Left cardiac atrium (tissue), 4 donors: ENCODE measurements around the gene GTF2H4. TPM values are rescaled to one million over a fixed set of nuclear protein-coding genes. Genes with fewer than 3 reads are reported as not detected.
"Not testable (repeated sequence)": the region's sequence is repeated elsewhere in the genome, so short reads cannot be mapped to it uniquely, and the experiment has no call there.

Experiments
- ATAC-seq, 2 donors: fragments of 200-7000 bp; cut with Tn5 transposase; one replicate each; pipeline ENCODE4 v1.9.1; 2020; ENCODE audit warnings: mild to moderate bottlenecking in 2 of 2, moderate library complexity in 2 of 2
- DNase-seq: peaks from one replicate; pipeline ENCODE4 v3.0.0-alpha.2; 2020
- intact Hi-C, 2 donors: fragments of 100-400 bp; cut with DNase I; formaldehyde crosslinking; loops; one replicate each; pipeline versions ENCODE4 v1.14.1 to v1.15.1; 2022 to 2023
- total RNA-seq, 2 donors: library from RNA; stranded (reverse); fragmentation: NEBNext Ultra II Directional; extraction: Animal tissue kit (Norgen Biotek cat#: 25700); gene quantifications; one replicate each; pipeline ENCODE4 v1.2.1, GENCODE V29; 2021
- donor health status: DM: no; HTN: yes; CAD: no.
- donor health status: DM: no; HTN: yes; CAD: no; lungs with severe emphysema.
- donor health status: DM: yes; HTN: yes; CAD: no.
- donor health status: Dilated cardiomyopathy.

Gene GTF2H4
- total RNA-seq, 2 donors from 2014 or later, result 24.4 to 25.3 TPM

GRCh38 chr6:30914076-30914853 is 6.3 kb downstream of the GTF2H4 start, which contains the start of gene VARS2:
VARS2 (plus strand) TSS chr6:30914238; CDS start chr6:30914837, 599 bp downstream.
- peak; percentile 93 for DNase-seq
- ATAC-seq, result peak; percentile 97
- intact Hi-C loops, result no loop called here

GRCh38 chr6:30914854-30915590 is 7.0 kb downstream of the GTF2H4 start:
- ATAC-seq (peak in 1 of 2 donors; percentile 3), DNase-seq (no peak)
- intact Hi-C loops, result loop anchor here (1.0 to 5.0 kb wide), 2 partner anchors 142 to 154 kb away; no protein-coding TSS in a partner anchor

- ATAC-seq (peak in 1 of 2 donors; percentile 48), DNase-seq (no peak)
- intact Hi-C loops, result loop anchor here (1.0 to 5.0 kb wide), 2 partner anchors 142 to 154 kb away; no protein-coding TSS in a partner anchor
Measured at GRCh38 chr6:30915591-30915946, 7.6 kb downstream of the GTF2H4 start.

DNA sequence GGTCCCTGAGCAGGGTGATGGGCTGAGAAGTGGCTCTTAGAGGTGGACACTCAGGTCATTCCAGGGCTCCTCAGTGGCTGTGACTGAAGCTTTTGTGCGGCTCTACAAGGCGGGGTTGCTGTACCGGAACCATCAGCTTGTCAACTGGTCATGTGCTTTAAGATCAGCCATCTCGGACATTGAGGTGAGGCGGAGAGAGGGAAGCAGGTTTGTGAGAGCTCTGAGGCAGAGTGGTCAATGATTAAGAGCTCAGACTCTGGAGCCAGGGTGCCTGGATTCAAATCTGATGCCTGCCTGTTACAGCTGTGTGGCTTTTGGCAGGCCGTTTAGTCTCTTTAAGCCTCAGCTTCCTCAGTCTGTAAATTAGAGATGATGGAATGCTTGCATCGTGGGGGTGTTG is 9.0 kb downstream of the GTF2H4 start:
- no peak for ATAC-seq
- DNase-seq, result no peak
- intact Hi-C loops, result loop anchor here in 1 of 2 donors (5.0 kb wide), 1 partner anchor 140 kb away; no protein-coding TSS in a partner anchor

- intact Hi-C loops, result loop anchor here in 1 of 2 donors (5.0 kb wide), 1 partner anchor 140 kb away; no protein-coding TSS in a partner anchor
- ATAC-seq (no peak), DNase-seq (no peak)
Measured at GRCh38 chr6:30917487-30917886, 9.5 kb downstream of the GTF2H4 start.

DNA sequence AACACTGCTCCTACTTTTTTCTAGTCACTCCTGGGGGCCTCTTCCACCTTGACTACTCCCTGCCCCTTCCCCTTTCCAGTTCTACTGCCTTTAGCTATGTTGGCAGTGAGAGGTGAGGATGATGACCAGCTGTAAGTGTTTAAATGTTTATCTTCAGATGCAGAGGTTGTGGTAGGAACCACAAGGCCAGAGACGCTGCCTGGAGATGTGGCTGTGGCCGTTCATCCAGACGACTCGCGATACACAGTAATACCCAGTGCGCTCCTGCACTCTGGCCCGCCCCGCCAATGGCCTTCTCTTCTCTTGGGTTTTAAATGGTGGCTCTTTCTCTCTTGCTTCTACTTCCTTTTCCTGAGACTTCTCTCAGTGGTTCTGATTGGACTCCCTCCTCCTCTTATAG is 10.7 kb downstream of the GTF2H4 start:
- intact Hi-C loops, result loop anchor here in 1 of 2 donors (5.0 kb wide), 1 partner anchor 139 kb away; no protein-coding TSS in a partner anchor
- ATAC-seq (no peak), DNase-seq (no peak)

DNA sequence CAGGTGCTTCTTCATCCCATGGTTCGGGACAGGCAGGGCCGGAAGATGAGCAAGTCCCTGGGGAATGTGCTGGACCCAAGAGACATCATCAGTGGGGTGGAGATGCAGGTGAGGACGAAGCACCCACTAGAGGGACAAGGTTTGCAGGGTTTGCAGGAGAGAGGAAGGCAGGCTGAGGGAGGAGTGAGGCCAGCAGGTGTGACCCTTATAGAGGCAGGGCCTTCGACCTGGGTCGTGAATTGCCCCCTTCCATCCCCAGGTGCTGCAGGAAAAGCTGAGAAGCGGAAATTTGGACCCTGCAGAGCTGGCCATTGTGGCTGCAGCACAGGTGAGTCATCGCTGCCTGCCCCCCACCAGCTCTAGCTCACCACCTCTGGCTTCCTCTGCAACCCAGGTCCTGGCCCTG is 14.4 kb downstream of the GTF2H4 start:
- no peak for ATAC-seq
- intact Hi-C loops, result no loop called here

DNA sequence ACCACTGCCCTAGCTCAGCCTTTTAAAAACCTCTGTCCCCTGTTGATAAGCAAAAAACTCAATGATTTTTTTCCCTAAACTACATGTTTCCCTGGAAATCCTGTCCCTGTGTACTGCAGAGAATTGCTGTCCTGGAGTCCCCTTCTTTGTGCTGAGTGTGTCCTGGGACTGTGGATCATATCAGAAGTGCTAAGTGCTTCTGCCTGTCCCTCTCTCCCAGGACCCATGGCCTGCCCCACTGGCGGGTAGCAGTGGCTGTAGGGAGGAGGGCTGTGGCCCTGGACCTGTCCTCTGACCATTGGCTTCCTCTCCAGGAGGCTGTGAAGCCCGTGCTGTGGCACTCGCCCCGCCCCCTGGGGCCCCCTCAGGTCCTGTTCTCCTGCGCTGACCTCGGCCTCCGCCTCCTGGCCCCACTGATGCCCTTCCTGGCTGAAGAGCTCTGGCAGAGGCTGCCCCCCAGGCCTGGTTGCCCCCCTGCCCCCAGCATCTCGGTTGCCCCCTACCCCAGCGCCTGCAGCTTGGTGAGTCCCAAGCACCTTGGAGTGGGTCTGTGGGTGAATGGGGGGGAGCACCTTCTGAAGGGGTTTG is 16.1 kb downstream of the GTF2H4 start:
- not testable (repeated sequence) for ATAC-seq

More for the DNA sequence above, 14.4 kb downstream of the GTF2H4 start:
- DNase-seq, result no peak

GRCh38 chr6:30926644-30927043 is 18.6 kb downstream of the GTF2H4 start:
- peak; percentile 61 to 94 for ATAC-seq
- peak; percentile 36 for DNase-seq
- intact Hi-C loops, result no loop called here

More for the DNA sequence above, 16.1 kb downstream of the GTF2H4 start:
- DNase-seq, intact Hi-C loops: not testable (repeated sequence)

DNA sequence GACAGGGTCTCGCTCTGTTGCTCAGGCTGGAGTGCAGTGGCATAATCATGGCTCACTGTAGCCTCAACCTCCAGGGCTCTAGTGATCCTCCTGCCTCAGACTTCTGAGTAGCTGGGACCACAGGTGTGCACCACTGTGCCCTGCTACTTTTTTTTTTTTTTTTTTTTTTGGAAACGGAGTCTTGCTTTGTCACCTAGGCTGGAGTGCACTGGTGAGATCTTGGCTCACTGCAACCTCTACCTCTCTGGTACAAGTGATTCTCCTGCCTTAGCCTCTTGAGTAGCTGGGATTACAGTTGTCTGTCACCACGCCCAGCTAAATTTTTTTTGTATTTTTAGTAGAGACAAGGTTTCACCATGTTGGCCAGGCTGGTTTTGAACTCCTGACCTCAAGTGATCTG is 19.1 kb downstream of the GTF2H4 start:
- ATAC-seq, DNase-seq, intact Hi-C loops: not testable (repeated sequence)

- intact Hi-C loops, result no loop called here
- ATAC-seq, result no peak
- DNase-seq, result no peak
Measured at GRCh38 chr6:30928677-30929076, 20.7 kb downstream of the GTF2H4 start.

- intact Hi-C loops, result no loop called here
- no peak for ATAC-seq
- DNase-seq, result no peak
Measured at GRCh38 chr6:30930506-30930905, 22.5 kb downstream of the GTF2H4 start.

GRCh38 chr6:30931272-30931671 is 23.3 kb downstream of the GTF2H4 start:
- ATAC-seq (no peak), DNase-seq (no peak)
- intact Hi-C loops, result no loop called here

DNA sequence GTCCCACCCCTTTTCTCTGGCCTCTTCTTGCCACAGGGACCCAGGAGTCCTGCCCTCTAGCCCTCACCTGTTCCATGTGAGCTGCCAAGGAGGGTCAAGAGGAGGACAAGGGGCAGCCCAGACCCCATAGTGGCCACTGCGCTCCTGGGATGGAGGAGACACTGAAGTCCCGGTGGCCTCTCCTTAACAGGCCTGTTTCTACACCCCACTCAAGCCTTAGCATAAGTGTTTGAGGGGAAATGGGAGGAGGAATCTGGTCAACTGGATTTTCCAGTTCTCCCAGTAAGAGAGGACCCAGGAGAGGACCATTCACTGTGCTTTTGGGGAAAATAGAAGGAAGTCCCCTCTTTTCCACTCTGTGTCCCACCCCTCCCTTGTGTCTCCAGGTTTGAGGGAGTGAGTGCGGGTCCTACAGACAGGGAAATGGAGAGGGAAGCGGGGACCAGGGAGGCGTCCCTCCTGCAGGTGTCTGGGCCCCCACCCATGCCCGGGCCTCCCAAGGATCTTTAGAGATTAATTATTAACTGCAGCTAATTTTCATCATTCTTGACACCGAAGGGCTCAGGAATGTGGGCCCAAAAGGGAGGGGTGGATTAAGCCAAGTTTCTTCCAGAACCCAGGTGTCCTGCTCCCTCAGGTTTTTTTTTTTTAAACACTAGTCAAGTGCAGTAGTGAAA is 24.1 kb downstream of the GTF2H4 start, which contains the start of gene SFTA2:
TSS of gene SFTA2 (minus strand) at position 202 of the 677 bp plus-strand sequence. CDS start at position 128, 74 bp downstream.
- ATAC-seq, result no peak
- intact Hi-C loops, result no loop called here

DNA sequence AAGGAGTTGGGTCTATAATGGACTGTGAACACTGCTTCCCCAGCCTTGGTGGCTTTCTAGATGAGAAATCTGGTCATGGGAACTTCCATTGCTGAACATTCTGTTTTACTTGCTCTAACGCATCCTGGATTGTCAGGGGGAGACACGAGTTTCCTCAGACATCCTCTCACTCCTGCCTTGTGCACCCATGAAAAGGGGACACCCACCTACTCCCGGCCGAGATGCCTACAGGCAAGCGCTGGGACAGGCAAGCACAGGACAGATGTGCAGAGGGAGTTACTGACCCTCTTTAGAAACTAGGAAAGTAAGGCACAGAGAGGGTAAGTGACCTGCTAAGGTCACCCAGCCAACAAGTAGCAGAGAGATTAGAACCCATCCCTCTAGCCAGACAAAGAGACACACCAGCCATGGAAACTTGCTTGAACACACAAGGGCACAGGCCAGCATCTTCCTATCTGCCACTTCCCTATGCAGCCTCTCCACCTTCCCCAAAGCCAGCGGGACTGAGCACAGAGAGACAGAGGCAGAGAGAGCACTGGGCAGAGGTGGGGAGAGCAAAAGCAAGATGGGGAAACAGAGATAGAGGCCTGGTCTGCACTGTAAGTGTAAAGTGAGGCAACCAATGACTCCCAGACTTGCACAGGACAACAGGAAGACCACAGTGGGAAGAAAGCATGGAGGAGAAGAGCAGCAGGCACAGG is 24.8 kb downstream of the GTF2H4 start:
- intact Hi-C loops, result no loop called here
- ATAC-seq (no peak), DNase-seq (no peak)

More for the DNA sequence above, 24.1 kb downstream of the GTF2H4 start, which contains the start of gene SFTA2:
- no peak for DNase-seq

- ATAC-seq (peak in 1 of 2 donors; percentile 22), DNase-seq (no peak)
- intact Hi-C loops, result no loop called here
Measured at GRCh38 chr6:30935018-30935417, 27.0 kb downstream of the GTF2H4 start.

DNA sequence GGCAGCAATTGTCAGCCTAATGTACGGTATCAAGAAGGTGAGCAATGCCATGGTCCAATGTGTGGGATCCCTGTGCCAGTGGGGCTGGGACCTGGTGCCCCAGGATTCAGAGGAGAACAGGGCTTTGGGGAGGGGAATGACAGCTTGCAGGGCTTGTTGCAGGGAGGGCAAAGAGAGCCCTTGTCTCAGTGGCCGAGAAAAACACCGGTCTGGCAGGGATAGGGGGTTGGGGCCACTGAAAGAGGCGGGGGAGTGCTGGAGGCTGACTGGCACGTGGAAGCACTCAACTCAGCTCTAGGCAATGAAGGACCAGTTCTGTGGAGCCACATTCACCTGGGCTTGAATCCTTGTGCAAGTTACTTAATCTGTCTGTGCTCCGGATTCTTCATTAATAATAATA is 29.3 kb downstream of the GTF2H4 start:
- intact Hi-C loops, result no loop called here
- ATAC-seq (no peak), DNase-seq (no peak)

DNA sequence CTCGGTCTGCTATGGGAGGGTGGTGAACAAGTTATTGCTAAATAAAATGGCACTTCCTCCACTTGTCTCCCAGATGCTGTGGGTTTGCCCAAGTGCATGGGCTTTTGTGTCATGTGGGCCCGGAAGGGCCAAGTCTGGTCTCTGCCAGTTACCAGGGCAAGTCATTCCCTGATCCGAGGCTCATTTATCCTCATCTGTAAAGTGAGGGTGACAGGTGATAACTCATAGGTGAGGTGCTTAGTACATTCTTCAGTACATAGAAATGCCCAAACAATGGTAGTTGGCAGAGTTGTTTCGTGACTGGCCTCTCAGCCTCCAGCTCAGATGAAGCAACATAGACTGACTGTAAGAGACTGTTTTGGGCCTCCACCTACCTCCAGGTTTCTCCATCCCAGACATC is 30.7 kb downstream of the GTF2H4 start:
- DNase-seq (no peak), ATAC-seq (no peak)
- intact Hi-C loops, result no loop called here
